GM21515 (cell line): Measurements from ENCODE around the gene FNDC3B.
A peak's percentile ranks its signal among the peaks of the same experiment; 100 is the strongest.

Experiments used
- ATAC-seq: cut with Tn5 transposase; IDR thresholded peaks from one replicate; pipeline ENCODE4 v1.9.1; 2021; ENCODE audit not compliant: unreplicated experiment

The FNDC3B gene

DNA sequence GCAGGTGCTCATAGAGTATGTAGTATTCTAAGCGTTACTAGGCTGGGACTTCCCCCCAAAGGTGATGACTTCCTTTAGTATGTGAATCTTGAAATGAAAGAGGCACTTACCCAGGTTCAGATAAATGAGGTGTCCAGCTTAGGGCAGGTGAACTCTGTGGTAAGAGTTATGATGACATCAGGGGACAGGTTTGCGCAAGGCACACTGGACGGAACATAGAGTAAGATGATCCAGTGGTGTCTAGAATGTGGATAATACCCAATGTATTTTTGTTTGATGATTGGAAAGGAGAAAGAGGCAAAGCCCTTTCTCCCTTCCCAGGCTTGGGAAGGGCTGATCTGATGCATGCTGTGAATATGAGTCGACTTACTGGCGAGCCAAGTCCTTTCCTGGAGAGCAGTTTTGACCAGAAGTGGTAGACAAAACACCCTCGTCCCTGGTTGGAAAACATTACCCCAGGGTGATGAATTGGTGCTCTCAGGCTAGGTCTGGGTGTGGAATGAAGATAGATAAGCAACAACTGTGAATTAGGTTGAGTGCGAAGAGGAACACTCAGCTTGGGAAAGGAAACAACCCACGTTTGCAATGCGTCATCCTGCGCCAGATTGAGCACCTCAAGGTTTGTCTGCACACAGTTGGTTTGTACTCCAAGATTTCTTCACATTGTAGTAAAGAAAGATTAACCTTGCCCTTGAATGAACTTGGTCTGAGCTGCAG is 284.7 kb downstream of the FNDC3B start:
- no peak for ATAC-seq

GRCh38 chr3:172324611-172325203 is 285.3 kb downstream of the FNDC3B start:
- no peak for ATAC-seq

GRCh38 chr3:172325461-172325860 is 286.1 kb downstream of the FNDC3B start:
- no peak for ATAC-seq

GRCh38 chr3:172326993-172327392 is 287.6 kb downstream of the FNDC3B start:
- ATAC-seq = no peak

DNA sequence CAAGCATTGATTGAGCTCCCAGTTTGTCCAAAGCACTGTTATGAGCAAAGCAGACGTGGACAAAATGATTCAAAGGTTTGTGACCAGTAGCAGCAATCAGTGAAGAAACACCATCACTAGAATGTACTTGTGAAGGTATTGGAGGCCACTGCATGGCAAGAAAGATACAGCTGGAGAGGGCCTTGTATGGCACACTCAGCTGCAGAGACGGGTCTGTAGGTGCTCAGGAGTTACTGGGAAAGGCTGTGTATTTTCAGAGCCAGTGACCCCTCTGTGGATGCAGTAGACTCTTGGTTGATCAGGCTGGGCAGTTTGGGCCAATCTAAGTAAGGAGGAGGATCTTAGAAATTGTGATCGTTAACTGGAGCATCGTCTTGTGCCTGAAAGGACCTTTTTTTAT is 288.9 kb downstream of the FNDC3B start:
- ATAC-seq = no peak

DNA sequence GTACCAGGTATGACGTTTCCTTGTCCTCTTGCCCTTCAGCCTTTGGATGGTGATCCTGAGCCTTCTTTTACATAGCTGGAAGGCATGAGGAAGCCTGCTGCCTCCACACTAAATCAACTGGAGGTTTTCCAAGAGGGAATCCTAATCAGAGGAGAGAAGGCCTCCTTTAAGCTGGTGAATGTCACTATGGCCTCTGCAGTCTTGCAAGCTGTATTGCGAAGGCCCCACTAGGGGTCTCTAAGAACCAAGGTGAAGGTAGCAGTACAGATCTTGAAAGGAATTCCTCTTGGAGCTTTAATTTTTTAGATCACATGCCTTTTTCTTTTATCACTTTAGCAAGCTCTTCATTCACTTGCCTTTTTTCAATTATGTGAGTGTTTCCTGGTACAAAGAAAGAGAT is 289.7 kb downstream of the FNDC3B start:
- ATAC-seq = no peak

- ATAC-seq = no peak
These were observed 291.0 kb downstream of the FNDC3B start for GRCh38 chr3:172330413-172330812.

GRCh38 chr3:172332256-172333041 is 293.1 kb downstream of the FNDC3B start:
- ATAC-seq = peak; percentile 91

- no peak for ATAC-seq
These were observed 293.6 kb downstream of the FNDC3B start for GRCh38 chr3:172333042-172333377.

GRCh38 chr3:172333692-172334457 is 294.5 kb downstream of the FNDC3B start:
- no peak for ATAC-seq

DNA sequence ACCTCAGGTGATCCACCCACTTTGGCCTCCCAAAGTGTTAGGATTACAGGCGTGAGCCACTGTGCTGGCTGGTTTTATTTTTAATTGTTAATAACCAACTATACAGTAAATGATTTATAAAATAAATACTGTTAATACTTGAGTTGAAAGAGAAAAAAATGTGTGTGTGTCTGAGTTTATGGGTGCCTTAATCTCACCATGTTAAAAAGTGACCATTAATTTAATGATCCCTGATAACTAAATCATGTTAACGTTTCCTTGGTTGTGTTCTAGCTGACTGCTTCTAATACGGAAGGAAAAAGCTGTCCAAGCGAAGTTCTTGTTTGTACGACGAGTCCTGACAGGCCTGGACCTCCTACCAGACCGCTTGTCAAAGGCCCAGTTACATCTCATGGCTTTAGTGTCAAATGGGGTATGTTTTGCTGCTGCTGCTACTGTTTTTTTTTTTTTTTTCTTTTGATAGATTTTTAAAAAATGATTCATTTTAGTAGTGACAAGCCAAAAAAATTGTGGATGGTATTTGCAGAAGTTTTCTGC is 295.4 kb downstream of the FNDC3B start:
- no peak for ATAC-seq

GRCh38 chr3:172339892-172340291 is 300.5 kb downstream of the FNDC3B start:
- no peak for ATAC-seq

DNA sequence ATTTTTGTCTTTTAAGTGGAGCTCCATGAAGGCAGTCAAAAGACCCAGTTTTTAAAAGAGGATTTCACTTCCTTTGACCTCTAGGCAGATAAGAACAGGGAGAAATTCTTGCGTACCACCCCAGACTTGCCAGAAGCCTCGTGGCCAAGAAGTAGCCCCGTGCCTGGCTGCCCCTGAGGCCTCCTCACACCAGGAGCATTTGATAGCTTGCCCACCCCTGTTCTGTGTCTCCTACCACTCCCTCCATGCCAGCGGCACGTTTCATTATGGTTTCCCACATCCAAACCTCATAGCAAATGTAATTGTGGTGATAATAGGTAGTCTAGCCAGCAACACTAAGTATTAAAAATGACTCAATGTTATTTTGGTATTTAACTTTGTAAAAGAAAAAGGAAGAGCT is 301.2 kb downstream of the FNDC3B start:
- ATAC-seq = no peak

DNA sequence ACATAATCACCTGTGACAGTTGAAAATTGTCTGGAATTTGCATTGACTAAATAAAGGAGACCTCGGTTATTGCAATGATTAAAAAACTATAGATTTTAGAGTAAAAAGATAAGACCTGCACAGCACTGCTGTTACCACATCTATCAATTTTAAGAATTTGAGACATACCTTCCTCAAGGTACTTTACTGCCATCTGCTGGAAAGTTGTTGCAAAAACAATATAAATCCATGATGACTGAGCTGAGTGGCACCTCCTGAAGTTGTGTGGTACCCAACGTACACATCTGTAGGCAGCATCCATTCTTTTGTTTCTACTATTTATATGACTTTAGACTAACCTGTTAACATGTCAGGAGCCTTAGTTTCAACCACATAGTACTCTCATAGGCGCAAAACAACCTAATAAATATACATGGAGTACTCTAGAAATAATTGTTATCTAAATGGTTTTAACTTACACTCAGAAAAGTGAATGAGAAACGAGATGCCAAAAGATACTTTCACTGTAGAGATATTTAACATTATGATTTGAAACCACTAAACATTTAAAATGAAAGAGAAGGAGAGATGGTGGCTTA is 302.2 kb downstream of the FNDC3B start:
- peak; percentile 74 for ATAC-seq

- ATAC-seq = no peak
These were observed 302.8 kb downstream of the FNDC3B start for GRCh38 chr3:172342097-172342659.

DNA sequence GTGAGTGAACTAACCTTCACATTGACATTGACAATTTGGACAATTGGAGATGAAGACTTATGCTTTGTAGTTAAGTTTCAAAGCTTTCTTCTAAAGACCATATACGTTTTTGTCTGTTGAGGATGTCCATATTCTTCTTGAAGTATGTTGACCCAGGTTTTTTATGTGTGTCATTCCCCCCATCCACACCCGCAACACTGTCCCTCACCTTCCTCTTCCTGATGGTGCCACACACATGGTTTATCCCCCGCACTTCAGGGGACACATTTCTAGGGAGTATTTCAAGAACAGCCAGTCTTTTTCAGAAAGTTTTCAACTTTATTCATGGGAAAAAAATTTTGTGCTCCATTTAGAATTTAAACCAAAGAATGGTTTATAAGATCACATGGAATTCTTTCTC is 303.7 kb downstream of the FNDC3B start:
- no peak for ATAC-seq

- ATAC-seq = no peak
These were observed 304.6 kb downstream of the FNDC3B start for GRCh38 chr3:172343979-172344378.

GRCh38 chr3:172346161-172346560 is 306.8 kb downstream of the FNDC3B start:
- no peak for ATAC-seq

DNA sequence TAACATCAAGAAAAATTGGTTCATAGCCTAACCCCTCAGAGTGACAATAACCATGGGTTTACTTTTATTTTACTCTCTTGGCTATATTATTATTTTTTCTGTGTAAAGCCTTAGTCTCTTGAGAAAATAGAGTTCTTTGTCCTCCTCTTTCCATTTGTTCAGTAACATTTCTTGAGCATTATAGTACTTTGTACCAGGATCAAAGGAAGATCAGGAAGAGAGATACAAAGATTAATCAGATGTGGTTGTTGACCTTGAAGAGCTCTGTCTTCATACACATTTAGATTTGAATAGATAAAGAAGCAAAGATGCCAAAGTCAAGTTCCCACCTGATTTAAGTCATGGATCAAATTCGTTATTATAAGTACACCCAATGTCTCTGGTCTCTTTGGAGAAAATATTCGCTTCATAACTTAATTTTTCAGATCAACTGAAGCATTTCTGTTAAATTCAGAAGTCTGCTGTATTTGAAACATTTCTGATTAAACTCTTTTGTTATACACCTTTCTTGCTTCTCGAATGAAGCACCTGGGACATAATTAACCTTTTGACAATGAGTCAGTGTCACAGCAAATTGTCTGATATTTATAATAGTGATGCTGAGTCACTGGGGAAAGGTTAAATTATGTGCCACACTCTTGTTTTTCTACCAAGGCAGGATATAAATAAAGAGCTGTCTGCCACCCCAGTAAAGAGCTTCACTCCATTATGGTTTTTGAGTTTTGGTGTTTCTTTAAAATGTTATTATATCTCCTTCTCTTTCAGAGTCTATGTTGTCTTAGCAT is 308.7 kb downstream of the FNDC3B start:
- no peak for ATAC-seq
